ENCODE results near the gene DPYD. TPM values are rescaled to one million over a fixed set of nuclear protein-coding genes. Genes with fewer than 3 reads are reported as not detected.
"Not testable (repeated sequence)": the region's sequence is repeated elsewhere in the genome, so short reads cannot be mapped to it uniquely, and the experiment has no call there.

The DPYD gene
- total and polyA plus RNA-seq, 11 donors = 2.6 to 38.4 (median 7.8) TPM

DNA sequence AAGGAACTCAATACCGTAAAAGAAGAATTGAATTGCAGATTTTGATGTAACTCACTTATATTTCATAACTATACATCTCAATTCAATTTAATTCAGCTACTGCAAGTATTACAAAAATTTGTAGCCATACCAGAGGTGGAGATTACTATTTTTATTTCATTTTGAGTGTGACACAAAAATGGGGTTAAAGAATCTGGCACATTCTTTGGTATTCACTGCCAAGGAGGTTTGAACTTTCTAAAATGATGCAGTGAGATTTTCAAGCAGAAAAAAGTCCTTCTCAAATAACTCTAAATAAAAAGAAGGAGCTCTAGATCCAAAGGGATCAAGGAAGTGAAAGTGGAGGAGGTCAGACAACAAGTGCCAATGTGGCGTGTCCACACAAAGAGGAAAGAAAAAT lies 569.0 kb downstream of the DPYD start:
- intact Hi-C loops (cut with DNase I) = no loop called here
- peaks cover 0 to 18% (median 5%) of the 10 kb centered on the region in 12 donors for H3K4me1 ChIP-seq
- no peak overlapping the region for H3K4me3 ChIP-seq
- ATAC-seq (no peak), DNase-seq (no peak)
- WGBS, 4 donors = 59 to 81% (median 70%) methylated on average over 2 of the region's 2 CpGs
- no peaks in the 10 kb centered on the region for H3K9me3 ChIP-seq
- TF ChIP-seq POLR2A (IDR thresholded peaks at IDR 0.05) (no peak), CTCF (IDR thresholded peaks at IDR 0.05) (no peak)
- no peaks in the 10 kb centered on the region for H3K27me3 ChIP-seq
- no peak overlapping the region for H3K27ac ChIP-seq
- H3K36me3 ChIP-seq = no peaks in the 10 kb centered on the region

GRCh38 chr1:97350662-97351061 lies 570.2 kb downstream of the DPYD start:
- DNase-seq (no peak), ATAC-seq (no peak)
- no peaks in the 10 kb centered on the region for H3K27me3 ChIP-seq
- no peak for TF ChIP-seq CTCF (IDR thresholded peaks at IDR 0.05)
- no peak for TF ChIP-seq POLR2A (IDR thresholded peaks at IDR 0.05)
- 51 to 58% (median 55%) methylated on average over 2 of the region's 2 CpGs for WGBS, 4 donors
- no peak overlapping the region for H3K4me3 ChIP-seq
- H3K36me3 ChIP-seq = no peaks in the 10 kb centered on the region
- H3K9me3 ChIP-seq = no peaks in the 10 kb centered on the region
- peaks cover 0 to 18% (median 5%) of the 10 kb centered on the region in 12 donors for H3K4me1 ChIP-seq
- H3K27ac ChIP-seq = no peak overlapping the region
- intact Hi-C loops (cut with DNase I) = no loop called here

DNA sequence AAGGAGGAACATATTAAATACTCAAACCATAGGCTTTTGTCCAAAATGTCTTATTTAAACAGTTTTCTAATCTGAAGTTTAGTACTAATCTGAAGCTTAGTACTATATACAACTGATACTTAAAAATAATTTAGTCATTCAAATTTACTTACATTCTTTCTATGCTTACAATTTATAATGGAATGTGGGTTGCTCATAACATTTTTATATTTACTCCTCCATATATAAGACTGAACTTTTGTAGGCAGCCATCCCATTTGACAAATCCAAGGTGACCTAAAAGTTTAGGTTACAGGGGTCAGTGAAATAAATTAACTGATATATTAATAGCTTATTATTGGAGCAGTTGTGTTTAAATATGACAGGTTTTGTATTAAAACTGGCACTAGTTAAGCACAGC lies 570.6 kb downstream of the DPYD start:
- no peak for ATAC-seq
- TF ChIP-seq CTCF (IDR thresholded peaks at IDR 0.05) = no peak
- TF ChIP-seq POLR2A (IDR thresholded peaks at IDR 0.05) = no peak
- Histone ChIP-seq H3K27ac (no peak overlapping the region), H3K9me3 (no peaks in the 10 kb centered on the region), H3K27me3 (no peaks in the 10 kb centered on the region), H3K4me1 (peaks cover 0 to 18% (median 5%) of the 10 kb centered on the region in 12 donors), H3K36me3 (no peaks in the 10 kb centered on the region), H3K4me3 (no peak overlapping the region)
- no peak for DNase-seq
- intact Hi-C loops (cut with DNase I) = no loop called here

GRCh38 chr1:97349794-97350193 lies 571.0 kb downstream of the DPYD start:
- intact Hi-C loops (cut with DNase I); H3K9me3 ChIP-seq; H3K27me3 ChIP-seq; DNase-seq; H3K27ac ChIP-seq; ATAC-seq; H3K36me3 ChIP-seq; H3K4me3 ChIP-seq: not testable (repeated sequence)
- WGBS, 4 donors = 96 to 100% methylated on average over 1 of the region's 1 CpG; no CpG with 5 or more reads in 2 of the 4 donors
- peaks cover 0 to 18% (median 5%) of the 10 kb centered on the region in 12 donors for H3K4me1 ChIP-seq

GRCh38 chr1:97348599-97349265 lies 572.1 kb downstream of the DPYD start:
- no peaks in the 10 kb centered on the region for H3K27me3 ChIP-seq
- intact Hi-C loops (cut with DNase I) = no loop called here
- no peaks in the 10 kb centered on the region for H3K9me3 ChIP-seq
- peaks cover 0 to 18% (median 5%) of the 10 kb centered on the region in 12 donors for H3K4me1 ChIP-seq
- H3K36me3 ChIP-seq = no peaks in the 10 kb centered on the region
- H3K4me3 ChIP-seq = no peak overlapping the region
- 37 to 50% (median 44%) methylated on average over 3 of the region's 3 CpGs for WGBS, 4 donors
- DNase-seq = no peak
- no peak for ATAC-seq
- H3K27ac ChIP-seq = peak overlapping the region in 1 of 12 donors; percentile 21
- TF ChIP-seq CTCF (IDR thresholded peaks at IDR 0.05) = no peak
- no peak for TF ChIP-seq POLR2A (IDR thresholded peaks at IDR 0.05)
